ENCODE data around the gene CST3. TPM values are rescaled to one million over a fixed set of nuclear protein-coding genes. Genes with fewer than 3 reads are reported as not detected.

The CST3 gene
- total and polyA plus RNA-seq, 2 of the 8 experiments (the other 6 are each of a cell fraction or from before 2014, with no cell fraction given) = 53.2 to 184 TPM

GRCh38 chr20:23658989-23659609 lies 21.3 kb upstream of the CST3 start:
- no peaks in the 10 kb centered on the region for H3K79me2 ChIP-seq (ENCODE audit: control insufficient read depth in 1 of 2, insufficient read depth in 2 of 2, low read length in 2 of 2)
- H2BK15ac ChIP-seq (ENCODE audit: low read length) = peak overlapping the region; percentile 92; the same call in 1 of the 2 replicates
- no peak overlapping the region for H4K91ac ChIP-seq (replicated peaks; ENCODE audit: insufficient read length, low read length)
- H3K14ac ChIP-seq (ENCODE audit: insufficient read length) = no peak overlapping the region
- no peak overlapping the region for H2BK120ac ChIP-seq (replicated peaks; ENCODE audit: low read depth, low read length)
- ChIA-PET CTCF (ENCODE audit: partially characterized antibody) (interaction anchor here (0.7 to 1.9 kb wide), 4 partner anchors 9 to 217 kb away, joined by 3 to 8 read pairs (median 3); no protein-coding TSS in a partner anchor), POLR2A (ENCODE audit: partially characterized antibody) (no interaction called here)
- H3K18ac ChIP-seq (ENCODE audit: extremely low read depth, low read length) = no peak overlapping the region
- DNase-seq (ENCODE audit: low read depth in 1 of 2, low spot score in 2 of 2) = no peak
- H3K4ac ChIP-seq (replicated peaks; ENCODE audit: insufficient read length, low read depth, low read length) = no peak overlapping the region
- no peaks in the 10 kb centered on the region for H3K79me1 ChIP-seq (ENCODE audit: low read depth, low read length)
- no peak for FAIRE-seq
- WGBS, 2 experiments (ENCODE audit: extremely low coverage in 1 of 2, insufficient coverage in 1 of 2, insufficient read length in 1 of 2, insufficient replicate concordance in 2 of 2, low coverage in 1 of 2, low lambda C conversion rate in 2 of 2, missing lambda C conversion rate in 1 of 2) = 86% methylated on average over 8 of the region's 8 CpGs; no CpG with 5 or more reads in 1 of the 2 experiments
- H3K27me3 ChIP-seq (replicated peaks in 1 of 4; ENCODE audit: control insufficient read depth in 3 of 4, extremely low read depth in 1 of 4, insufficient read depth in 3 of 4, low read length in 3 of 4) = no peaks in the 10 kb centered on the region; a peak in 1 of 7 replicates
- H4K20me1 ChIP-seq (replicated peaks in 1 of 2; ENCODE audit: control insufficient read depth in 1 of 2, insufficient read depth in 2 of 2, low read length in 2 of 2) = peaks cover 0 to 3% of the 10 kb centered on the region in 2 experiments
- H2BK20ac ChIP-seq (ENCODE audit: low read length) = no peak overlapping the region
- H3K4me2 ChIP-seq (ENCODE audit: insufficient read depth in 1 of 2, low read depth in 2 of 2, low read length in 2 of 2) = no peak overlapping the region
- no peak overlapping the region for H2BK12ac ChIP-seq (ENCODE audit: low read depth, low read length)
- H3K36me3 ChIP-seq (ENCODE audit: control insufficient read depth in 2 of 4, insufficient read depth in 4 of 4, low read length in 3 of 4) = no peaks in the 10 kb centered on the region
- no peak overlapping the region for H3K4me3 ChIP-seq (ENCODE audit: extremely low read depth in 1 of 4, insufficient read depth in 2 of 4, low read depth in 3 of 4, low read length in 4 of 4)
- H4K8ac ChIP-seq (ENCODE audit: extremely low read depth, insufficient read depth, low read length) = no peak overlapping the region
- H3K4me1 ChIP-seq (replicated peaks in 1 of 4; ENCODE audit: control insufficient read depth in 3 of 4, insufficient read depth in 4 of 4, low read length in 3 of 4) = peaks cover 0 to 3% (median 0%) of the 10 kb centered on the region in 4 experiments; a peak in 2 of 7 replicates
- no peak overlapping the region for H3K56ac ChIP-seq (replicated peaks; ENCODE audit: insufficient read length, low read depth, low read length)
- no peak overlapping the region for H2AFZ ChIP-seq (ENCODE audit: low read length)
- H3K9ac ChIP-seq (replicated peaks in 1 of 4; ENCODE audit: extremely low read depth in 1 of 4, low read depth in 3 of 4, low read length in 3 of 4) = no peak overlapping the region
- H2AK5ac ChIP-seq (ENCODE audit: low read depth, low read length) = no peak overlapping the region
- no peak overlapping the region for H2BK5ac ChIP-seq (ENCODE audit: low read depth, low read length)
- H3K23ac ChIP-seq (ENCODE audit: insufficient read length) = no peak overlapping the region
- H3K23me2 ChIP-seq (ENCODE audit: low read depth, low read length) = peaks cover 5% of the 10 kb centered on the region
- H3K9me3 ChIP-seq (ENCODE audit: insufficient read depth in 2 of 2, low read depth in 1 of 2, low read length in 1 of 2) = no peaks in the 10 kb centered on the region
- H4K5ac ChIP-seq (ENCODE audit: insufficient read length, low read depth, low read length) = no peak overlapping the region
- no peak overlapping the region for H3K27ac ChIP-seq (ENCODE audit: low read depth, low read length)
- TF ChIP-seq SP2 (IDR thresholded peaks at IDR 0.05; ENCODE audit: low read length) = no peak
- TF ChIP-seq POLR2A (IDR thresholded peaks at IDR 0.05; ENCODE audit: control extremely low read depth in 1 of 2, low read depth in 2 of 2, low read length in 2 of 2) = no peak
- TF ChIP-seq SIX5 (IDR thresholded peaks at IDR 0.05; ENCODE audit: low read depth, low read length) = no peak
- TF ChIP-seq, protein P1, sequence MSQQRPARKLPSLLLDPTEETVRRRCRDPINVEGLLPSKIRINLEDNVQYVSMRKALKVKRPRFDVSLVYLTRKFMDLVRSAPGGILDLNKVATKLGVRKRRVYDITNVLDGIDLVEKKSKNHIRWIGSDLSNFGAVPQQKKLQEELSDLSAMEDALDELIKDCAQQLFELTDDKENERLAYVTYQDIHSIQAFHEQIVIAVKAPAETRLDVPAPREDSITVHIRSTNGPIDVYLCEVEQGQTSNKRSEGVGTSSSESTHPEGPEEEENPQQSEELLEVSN (IDR thresholded peaks at IDR 0.05) = no peak
- no peak for TF ChIP-seq CBX8 (IDR thresholded peaks at IDR 0.05; ENCODE audit: borderline replicate concordance, low read depth, low read length)
- no peak for TF ChIP-seq ATF2 (IDR thresholded peaks at IDR 0.05; ENCODE audit: low read length)
- TF ChIP-seq TEAD4 (IDR thresholded peaks at IDR 0.05; ENCODE audit: low read depth, low read length) = no peak
- TF ChIP-seq BRCA1 (IDR thresholded peaks at IDR 0.05; ENCODE audit: low read depth, low read length) = no peak
- no peak for TF ChIP-seq TCF12 (IDR thresholded peaks at IDR 0.05; ENCODE audit: low read depth, low read length)

Data from H1 (cell line).